Breast epithelium (tissue), 3 donors: ENCODE results near the gene SNX20.

Experiments used
- CTCF ChIP-seq, 3 donors: fragments of 450-650 bp; IDR thresholded peaks; one replicate each; pipeline ENCODE4 v1.5.1; 2016 to 2017; ENCODE audit warnings: antibody characterized with exemption in 3 of 3, mild to moderate bottlenecking in 3 of 3, moderate library complexity in 3 of 3
- POLR2AphosphoS5 ChIP-seq, 3 donors: sonication (generic); formaldehyde crosslinking; IDR thresholded peaks; one replicate each; pipeline ENCODE4 v1.6.1; 2017; ENCODE audit warnings: antibody characterized with exemption in 3 of 3

- TF ChIP-seq POLR2AphosphoS5 (IDR thresholded peaks at IDR 0.05) (no peak), CTCF (IDR thresholded peaks at IDR 0.05) (no peak)
Measured at GRCh38 chr16:50685462-50686063, 4.5 kb upstream of the SNX20 start.
